Mesenchymal stem cell (in vitro differentiated cells and primary cell): ENCODE data around the gene CAMSAP3.
A peak's percentile ranks its signal among the peaks of the same experiment; 100 is the strongest.

ENCODE experiments used
- DNase-seq: peaks from one replicate; pipeline ENCODE4 v3.0.0-alpha.2; 2013
- H2AFZ ChIP-seq: one replicate; pipeline ENCODE4 v1.6.1; 2013; ENCODE audit warnings: low read depth, mild to moderate bottlenecking, control low read depth, inconsistent platforms, low read length, moderate library complexity
- H2AK5ac ChIP-seq: 2 replicates; pipeline ENCODE4 v1.6.1; 2013; ENCODE audit warnings: low read length, moderate library complexity, mild to moderate bottlenecking, inconsistent platforms; ENCODE audit not compliant: severe bottlenecking
- H2BK120ac ChIP-seq: one replicate; pipeline ENCODE4 v1.6.1; 2013; ENCODE audit warnings: low read depth, mild to moderate bottlenecking, inconsistent platforms, low read length, moderate library complexity
- H2BK12ac ChIP-seq, 2 experiments: one replicate each; pipeline ENCODE4 v1.6.1; 2013; ENCODE audit warnings: inconsistent platforms in 2 of 2, low read length in 2 of 2, mild to moderate bottlenecking in 2 of 2, moderate library complexity in 2 of 2, control low read depth in 1 of 2
- H2BK15ac ChIP-seq: one replicate; pipeline ENCODE4 v1.6.1; 2013; ENCODE audit warnings: mild to moderate bottlenecking, low read depth, inconsistent platforms; ENCODE audit not compliant: poor library complexity, severe bottlenecking
- H2BK5ac ChIP-seq: 2 replicates; pipeline ENCODE4 v1.6.1; 2013; ENCODE audit warnings: low read depth, mild to moderate bottlenecking, low read length, control low read depth, inconsistent platforms; ENCODE audit not compliant: poor library complexity, severe bottlenecking
- H3K14ac ChIP-seq, 2 experiments: one replicate each; pipeline ENCODE4 v1.6.1; 2013; ENCODE audit warnings: inconsistent platforms in 2 of 2, low read length in 2 of 2, control low read depth in 1 of 2, mild to moderate bottlenecking in 1 of 2, moderate library complexity in 1 of 2
- H3K18ac ChIP-seq, 2 experiments: one replicate each; pipeline ENCODE4 v1.6.1; 2013; ENCODE audit warnings: inconsistent platforms in 2 of 2, low read length in 2 of 2, control low read depth in 1 of 2, low read depth in 1 of 2, mild to moderate bottlenecking in 1 of 2
- H3K23ac ChIP-seq, 2 experiments: one replicate each; pipeline ENCODE4 v1.6.1; 2013; ENCODE audit warnings: inconsistent platforms in 2 of 2, low read length in 2 of 2, mild to moderate bottlenecking in 2 of 2, moderate library complexity in 2 of 2, control low read depth in 1 of 2
- H3K27ac ChIP-seq: 2 replicates; pipeline ENCODE4 v1.5.1; 2013; ENCODE audit warnings: mild to moderate bottlenecking, moderate library complexity, low read length, control low read depth, inconsistent platforms; ENCODE audit not compliant: poor library complexity, severe bottlenecking
- H3K27me3 ChIP-seq, 2 experiments: 2 replicates each; pipeline versions ENCODE4 v1.6.1 to v1.7.0; 2013; ENCODE audit warnings: low read length in 2 of 2, mild to moderate bottlenecking in 2 of 2, moderate library complexity in 2 of 2, control low read depth in 1 of 2, inconsistent platforms in 1 of 2; ENCODE audit not compliant: control insufficient read depth in 1 of 2, insufficient read depth in 1 of 2
- H3K36me3 ChIP-seq, 2 experiments: 2 replicates each; pipeline versions ENCODE4 v1.6.1 to v1.7.0; 2013; ENCODE audit warnings: low read length in 2 of 2, control low read depth in 1 of 2, inconsistent platforms in 1 of 2, low read depth in 1 of 2, mild to moderate bottlenecking in 1 of 2; ENCODE audit not compliant: insufficient read depth in 2 of 2, control insufficient read depth in 1 of 2
- H3K4ac ChIP-seq, 2 experiments: one replicate each; pipeline ENCODE4 v1.6.1; 2013; ENCODE audit warnings: inconsistent platforms in 2 of 2, low read length in 2 of 2, mild to moderate bottlenecking in 2 of 2, moderate library complexity in 2 of 2, control low read depth in 1 of 2, low read depth in 1 of 2
- H3K4me1 ChIP-seq: 2 replicates; pipeline ENCODE4 v1.6.1; 2013; ENCODE audit warnings: low read depth, low read length, control low read depth; ENCODE audit not compliant: control insufficient read depth, insufficient read depth
- H3K4me2 ChIP-seq: 2 replicates; pipeline ENCODE4 v1.6.1; 2013; ENCODE audit warnings: low read length, mild to moderate bottlenecking, inconsistent platforms; ENCODE audit not compliant: poor library complexity, severe bottlenecking
- H3K4me3 ChIP-seq, 2 experiments: 2 replicates each; pipeline versions ENCODE4 v1.5.1 to v1.7.0; 2013; ENCODE audit warnings: low read length in 2 of 2, mild to moderate bottlenecking in 2 of 2, control low read depth in 1 of 2, low read depth in 1 of 2; ENCODE audit not compliant: insufficient read depth in 1 of 2
- H3K79me1 ChIP-seq: replicated peaks from 2 replicates; pipeline ENCODE4 v1.6.1; 2013; ENCODE audit warnings: mild to moderate bottlenecking, control low read depth, low read length, inconsistent platforms; ENCODE audit not compliant: poor library complexity, severe bottlenecking
- H3K9ac ChIP-seq: 2 replicates; pipeline ENCODE4 v1.7.0; 2013; ENCODE audit warnings: mild to moderate bottlenecking, low read length, moderate library complexity
- H3K9me3 ChIP-seq: 2 replicates; pipeline ENCODE4 v1.7.0; 2013; ENCODE audit warnings: mild to moderate bottlenecking, low read length; ENCODE audit not compliant: control insufficient read depth
- H4K8ac ChIP-seq: one replicate; pipeline ENCODE4 v1.6.1; 2013; ENCODE audit warnings: inconsistent platforms, mild to moderate bottlenecking, low read length, moderate library complexity
- H4K91ac ChIP-seq: one replicate; pipeline ENCODE4 v1.6.1; 2013; ENCODE audit warnings: mild to moderate bottlenecking, low read length, inconsistent platforms
- WGBS: methylation state at CpG from one replicate; pipeline ENCODE4 v1.1.7; 2013; ENCODE audit warnings: mixed read lengths; 5-methylcytosine and 5-hydroxymethylcytosine counted together

Gene CAMSAP3

DNA sequence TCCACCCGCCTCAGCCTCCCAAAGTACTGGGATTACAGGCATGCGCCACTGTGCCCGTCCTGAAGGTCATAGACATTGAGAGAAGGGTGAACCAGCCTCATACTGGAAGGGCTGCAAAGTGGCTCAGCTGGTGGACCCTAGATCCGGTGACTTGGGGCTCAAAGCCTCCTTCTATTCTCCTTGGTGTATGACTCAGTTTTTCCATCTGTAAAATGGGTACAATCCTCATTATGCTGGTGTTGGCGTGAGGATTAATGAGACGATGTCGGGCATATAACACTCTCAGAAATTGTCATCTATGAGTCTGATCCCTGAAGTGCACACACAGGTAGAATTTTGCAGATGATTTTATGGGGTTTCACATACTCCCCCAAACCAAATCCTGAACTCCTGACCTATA lies 5.8 kb upstream of the CAMSAP3 start:
- no peaks in the 10 kb centered on the region for H3K4me1 ChIP-seq
- no peak for DNase-seq
- no peaks in the 10 kb centered on the region for H3K9me3 ChIP-seq
- no peaks in the 10 kb centered on the region for H3K36me3 ChIP-seq
- H3K4ac ChIP-seq, result no peak overlapping the region
- no peak overlapping the region for H3K4me2 ChIP-seq
- H4K8ac ChIP-seq, result no peak overlapping the region
- peaks cover 9 to 32% of the 10 kb centered on the region in 2 experiments for H3K27me3 ChIP-seq
- WGBS, result 80% methylated on average over 6 of the region's 7 CpGs
- H2BK12ac ChIP-seq, result no peak overlapping the region
- H2AFZ ChIP-seq, result no peak overlapping the region
- H3K9ac ChIP-seq, result no peak overlapping the region
- H2AK5ac ChIP-seq, result no peak overlapping the region
- H3K27ac ChIP-seq, result no peak overlapping the region
- no peak overlapping the region for H2BK15ac ChIP-seq
- H3K79me1 ChIP-seq, result no peaks in the 10 kb centered on the region
- no peak overlapping the region for H2BK120ac ChIP-seq
- no peak overlapping the region for H3K18ac ChIP-seq
- no peak overlapping the region for H3K14ac ChIP-seq
- no peak overlapping the region for H3K4me3 ChIP-seq
- H3K23ac ChIP-seq, result no peak overlapping the region
- H2BK5ac ChIP-seq, result no peak overlapping the region
- H4K91ac ChIP-seq, result no peak overlapping the region

DNA sequence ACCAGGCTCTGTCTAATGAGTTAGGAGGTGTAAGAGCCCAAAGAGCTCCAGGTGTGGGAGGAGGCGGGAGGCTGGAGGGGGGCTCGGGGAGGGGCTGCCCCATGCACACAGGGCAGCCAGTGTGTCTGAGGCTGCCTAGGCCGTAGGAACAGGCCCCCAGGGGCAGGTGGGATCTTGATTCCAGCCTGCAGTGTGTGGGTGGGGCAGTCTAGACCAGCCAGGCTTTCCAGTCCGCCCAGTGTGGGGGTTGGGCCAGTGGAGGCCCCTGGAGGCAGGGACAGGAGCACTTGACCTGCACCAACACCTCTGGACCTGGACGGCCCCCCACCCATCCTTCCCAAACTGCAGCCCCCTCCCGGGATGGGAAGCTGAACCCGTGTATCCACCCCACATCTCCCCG lies 5.4 kb upstream of the CAMSAP3 start:
- Histone ChIP-seq H2BK12ac (no peak overlapping the region), H3K23ac (no peak overlapping the region), H3K18ac (no peak overlapping the region), H4K91ac (no peak overlapping the region), H3K9ac (no peak overlapping the region), H3K27me3 (peaks cover 14 to 36% of the 10 kb centered on the region in 2 experiments), H2AFZ (no peak overlapping the region), H2BK5ac (no peak overlapping the region), H3K9me3 (no peaks in the 10 kb centered on the region), H3K79me1 (no peaks in the 10 kb centered on the region), H2AK5ac (no peak overlapping the region), H4K8ac (no peak overlapping the region), H3K4me1 (no peaks in the 10 kb centered on the region), H3K4me2 (no peak overlapping the region), H3K27ac (no peak overlapping the region), H3K4me3 (no peak overlapping the region), H2BK15ac (no peak overlapping the region), H3K4ac (no peak overlapping the region), H3K14ac (no peak overlapping the region), H2BK120ac (no peak overlapping the region), H3K36me3 (no peaks in the 10 kb centered on the region)
- no peak for DNase-seq
- WGBS, result 77% methylated on average over 8 of the region's 8 CpGs

DNA sequence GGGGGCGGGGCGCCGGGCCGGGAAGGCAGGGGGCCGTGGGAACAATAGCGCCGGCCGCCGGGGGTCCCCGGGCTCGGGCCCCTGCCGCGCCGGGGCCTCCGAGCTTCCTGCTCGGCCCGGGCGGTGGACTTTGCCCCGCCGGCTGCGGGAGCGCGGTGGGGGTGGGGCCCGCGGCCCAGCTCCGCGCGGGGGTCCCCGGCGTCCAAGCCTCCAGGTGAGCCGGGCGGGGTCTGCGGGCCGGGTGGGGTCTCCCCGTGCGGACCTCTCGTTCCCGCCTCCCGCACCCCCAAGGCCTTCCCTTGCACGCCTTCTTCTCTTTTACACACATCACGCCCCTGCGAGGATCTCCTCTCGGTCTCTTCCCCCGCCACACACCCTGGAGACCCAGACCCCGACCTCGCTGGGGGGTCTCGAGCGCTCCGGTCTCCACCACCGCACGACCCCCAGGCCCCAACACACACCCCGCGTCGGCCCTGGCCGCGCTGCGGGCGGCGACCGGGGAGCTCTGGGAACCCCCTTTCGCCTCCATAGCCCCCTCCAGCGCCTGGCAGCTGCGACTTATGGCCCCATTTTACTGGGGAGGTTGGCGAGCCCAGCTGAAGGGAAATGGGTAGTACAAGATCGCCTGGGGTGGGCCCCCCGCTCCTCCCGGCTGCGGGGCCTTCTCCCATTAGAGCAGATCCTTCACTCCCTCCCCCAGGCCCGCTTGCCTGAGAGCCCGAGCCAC lies 711 bp downstream of the CAMSAP3 start:
- Histone ChIP-seq H4K8ac (no peak overlapping the region), H3K27me3 (peaks cover 37 to 50% of the 10 kb centered on the region in 2 experiments)
- WGBS, result 10% methylated on average over 38 of the region's 70 CpGs

DNA sequence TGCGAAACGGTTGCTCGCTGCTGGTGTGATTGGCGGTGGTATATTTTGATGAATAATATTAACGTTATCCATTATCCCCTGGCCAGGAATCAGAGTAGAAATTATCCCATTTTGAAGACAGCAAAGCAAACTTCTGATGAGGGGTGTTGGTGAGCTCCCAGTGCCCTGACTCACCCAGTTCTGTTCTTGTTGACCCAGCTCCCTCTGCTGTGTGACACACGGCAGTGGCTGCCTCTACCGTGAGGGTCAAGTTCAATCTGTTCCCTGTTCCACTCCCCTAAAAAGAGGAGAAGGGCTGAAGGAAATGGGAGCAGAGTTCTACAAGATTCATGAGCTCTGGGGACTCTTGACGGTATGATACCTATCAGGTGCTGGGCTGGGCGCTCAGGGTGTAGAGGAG lies 2.0 kb downstream of the CAMSAP3 start:
- H3K4me1 ChIP-seq, result peaks cover 11% of the 10 kb centered on the region
- no peak overlapping the region for H2BK12ac ChIP-seq
- H2BK5ac ChIP-seq, result no peak overlapping the region
- no peak for DNase-seq
- no peak overlapping the region for H4K8ac ChIP-seq
- no peak overlapping the region for H3K4me2 ChIP-seq
- H3K9me3 ChIP-seq, result no peaks in the 10 kb centered on the region
- H2AK5ac ChIP-seq, result no peak overlapping the region
- no peak overlapping the region for H3K9ac ChIP-seq
- no peak overlapping the region for H4K91ac ChIP-seq
- H3K27ac ChIP-seq, result no peak overlapping the region
- H3K4me3 ChIP-seq, result no peak overlapping the region
- H2BK120ac ChIP-seq, result no peak overlapping the region
- no peak overlapping the region for H3K23ac ChIP-seq
- H3K36me3 ChIP-seq, result no peaks in the 10 kb centered on the region
- no peak overlapping the region for H2BK15ac ChIP-seq
- no peak overlapping the region for H3K14ac ChIP-seq
- peaks cover 42 to 56% of the 10 kb centered on the region in 2 experiments for H3K27me3 ChIP-seq
- H3K79me1 ChIP-seq, result no peaks in the 10 kb centered on the region
- WGBS, result 82% methylated on average over 9 of the region's 9 CpGs
- no peak overlapping the region for H2AFZ ChIP-seq
- H3K18ac ChIP-seq, result no peak overlapping the region
- no peak overlapping the region for H3K4ac ChIP-seq

More for the DNA sequence above, 711 bp downstream of the CAMSAP3 start:
- no peak overlapping the region for H2BK5ac ChIP-seq
- peak overlapping the region in 1 of 2 experiments; percentile 29 for H3K23ac ChIP-seq
- no peak overlapping the region for H3K4ac ChIP-seq
- H2BK12ac ChIP-seq, result no peak overlapping the region
- no peak for DNase-seq
- no peak overlapping the region for H2BK15ac ChIP-seq
- no peak overlapping the region for H3K14ac ChIP-seq
- no peak overlapping the region for H3K27ac ChIP-seq
- peaks cover 11% of the 10 kb centered on the region for H3K4me1 ChIP-seq
- H3K36me3 ChIP-seq, result no peaks in the 10 kb centered on the region
- no peaks in the 10 kb centered on the region for H3K9me3 ChIP-seq
- H3K79me1 ChIP-seq, result no peaks in the 10 kb centered on the region
- H3K4me2 ChIP-seq, result peak overlapping the region; percentile 70
- no peak overlapping the region for H2BK120ac ChIP-seq
- H2AK5ac ChIP-seq, result no peak overlapping the region
- H3K4me3 ChIP-seq, result peak overlapping the region in 1 of 2 experiments; percentile 62
- no peak overlapping the region for H3K18ac ChIP-seq
- no peak overlapping the region for H4K91ac ChIP-seq
- H2AFZ ChIP-seq, result no peak overlapping the region
- H3K9ac ChIP-seq, result no peak overlapping the region
